SK-N-SH treated with all-trans-retinoic acid at 6 μM for 48 hours (cell line): ENCODE results near the gene MBNL3.

ENCODE experiments used
- ATAC-seq: fragments of 200-7000 bp; cut with Tn5 transposase; 3 replicates; pipeline ENCODE4 v1.9.1; 2020; ENCODE audit warnings: mild to moderate bottlenecking, moderate library complexity
- ARNTL ChIP-seq: fragments of 450-650 bp; formaldehyde crosslinking; IDR thresholded peaks from 2 replicates; pipeline ENCODE4 v1.5.0; 2020; ENCODE audit warnings: low read depth, mild to moderate bottlenecking, moderate library complexity, borderline replicate concordance
- BACH2 ChIP-seq: fragments of 250-450 bp; sonication (Bioruptor Pico); IDR thresholded peaks from 2 replicates; pipeline ENCODE4 v1.9.0; 2021; ENCODE audit warnings: mild to moderate bottlenecking, borderline replicate concordance
- CREB5 ChIP-seq: fragments of 250-450 bp; sonication (Bioruptor Pico); IDR thresholded peaks from 2 replicates; pipeline ENCODE4 v1.5.1; 2020; ENCODE audit warnings: low read depth, mild to moderate bottlenecking, moderate library complexity
- CSDC2 ChIP-seq: fragments of 250-450 bp; sonication (Bioruptor Pico); IDR thresholded peaks from 2 replicates; pipeline ENCODE4 v1.5.0; 2020; ENCODE audit warnings: mild to moderate bottlenecking, moderate library complexity
- CSRNP3 ChIP-seq: fragments of 250-450 bp; sonication (Bioruptor Pico); IDR thresholded peaks from 2 replicates; pipeline ENCODE4 v1.5.1; 2021; ENCODE audit warnings: mild to moderate bottlenecking, moderate library complexity
- ESRRG ChIP-seq: fragments of 250-450 bp; sonication (Bioruptor Pico); IDR thresholded peaks from 2 replicates; pipeline ENCODE4 v1.6.1; 2021; ENCODE audit warnings: mild to moderate bottlenecking
- GLIS3 ChIP-seq: fragments of 250-450 bp; sonication (Bioruptor Pico); IDR thresholded peaks from 2 replicates; pipeline ENCODE4 v1.5.0; 2020; ENCODE audit warnings: mild to moderate bottlenecking, moderate library complexity
- ISL1 ChIP-seq: fragments of 250-450 bp; sonication (Bioruptor Pico); IDR thresholded peaks from 2 replicates; pipeline ENCODE4 v2.1.2; 2022; ENCODE audit warnings: mild to moderate bottlenecking, moderate library complexity
- OSR1 ChIP-seq: fragments of 250-450 bp; sonication (Bioruptor Pico); IDR thresholded peaks from 2 replicates; pipeline ENCODE4 v1.8.0; 2022; ENCODE audit warnings: moderate library complexity, mild to moderate bottlenecking, inconsistent platforms
- PATZ1 ChIP-seq: fragments of 250-450 bp; sonication (Bioruptor Pico); IDR thresholded peaks from 2 replicates; pipeline ENCODE4 v1.8.0; 2020; ENCODE audit warnings: mild to moderate bottlenecking, moderate library complexity, borderline replicate concordance
- PPARA ChIP-seq: fragments of 250-450 bp; sonication (Bioruptor Pico); IDR thresholded peaks from 2 replicates; pipeline ENCODE4 v1.5.0; 2020; ENCODE audit warnings: mild to moderate bottlenecking, borderline replicate concordance
- RARB ChIP-seq: fragments of 250-450 bp; sonication (Bioruptor Pico); IDR thresholded peaks from 2 replicates; pipeline ENCODE4 v1.8.0; 2021; ENCODE audit warnings: mild to moderate bottlenecking, moderate library complexity
- SNAI2 ChIP-seq: fragments of 250-450 bp; sonication (Bioruptor Pico); IDR thresholded peaks from 2 replicates; pipeline ENCODE4 v1.5.0; 2020; ENCODE audit warnings: mild to moderate bottlenecking, moderate library complexity
- TCF4 ChIP-seq: fragments of 250-450 bp; sonication (Bioruptor Pico); IDR thresholded peaks from 2 replicates; pipeline ENCODE4 v1.8.0; 2021; ENCODE audit warnings: mild to moderate bottlenecking, moderate library complexity, borderline replicate concordance
- ZC3H10 ChIP-seq: fragments of 250-450 bp; sonication (Bioruptor Pico); IDR thresholded peaks from 2 replicates; pipeline ENCODE4 v1.5.1; 2021; ENCODE audit warnings: mild to moderate bottlenecking, moderate library complexity
- ZFP3 ChIP-seq: fragments of 250-450 bp; sonication (Bioruptor Pico); IDR thresholded peaks from 2 replicates; pipeline ENCODE4 v1.5.0; 2020; ENCODE audit warnings: mild to moderate bottlenecking, moderate library complexity
- ZFP30 ChIP-seq: fragments of 450-650 bp; formaldehyde crosslinking; IDR thresholded peaks from 2 replicates; pipeline ENCODE4 v1.5.0; 2022; ENCODE audit warnings: mild to moderate bottlenecking, moderate library complexity
- ZNF565 ChIP-seq: fragments of 450-650 bp; formaldehyde crosslinking; conservative IDR thresholded peaks from 2 replicates; pipeline ENCODE4 v1.5.0; 2020; ENCODE audit warnings: low read depth, mild to moderate bottlenecking, moderate library complexity
- ZNF70 ChIP-seq: fragments of 450-650 bp; formaldehyde crosslinking; IDR thresholded peaks from 2 replicates; pipeline ENCODE4 v1.5.0; 2020; ENCODE audit warnings: mild to moderate bottlenecking, moderate library complexity
- ZNF8 ChIP-seq: fragments of 450-650 bp; formaldehyde crosslinking; IDR thresholded peaks from 2 replicates; pipeline ENCODE4 v1.5.0; 2020; ENCODE audit warnings: mild to moderate bottlenecking, moderate library complexity

The MBNL3 gene

GRCh38 chrX:132470831-132471230, 18.0 kb downstream of the MBNL3 start:
- TF ChIP-seq SNAI2 (CRISPR knock-in tag), result no peak
- TF ChIP-seq BACH2 (CRISPR knock-in tag), result no peak
- TF ChIP-seq OSR1 (CRISPR knock-in tag), result no peak
- TF ChIP-seq CREB5, result no peak
- TF ChIP-seq GLIS3 (CRISPR knock-in tag), result no peak
- TF ChIP-seq ISL1 (CRISPR knock-in tag), result no peak
- no peak for TF ChIP-seq ZNF565 (CRISPR knock-in tag)
- TF ChIP-seq TCF4 (CRISPR knock-in tag), result no peak
- no peak for TF ChIP-seq ZFP30 (CRISPR knock-in tag)
- TF ChIP-seq ARNTL (CRISPR knock-in tag), result no peak
- no peak for ATAC-seq

GRCh38 chrX:132470179-132470578, 18.7 kb downstream of the MBNL3 start:
- ATAC-seq, result no peak
- TF ChIP-seq ZNF8 (CRISPR knock-in tag) (no peak), CSDC2 (CRISPR knock-in tag) (no peak), PPARA (CRISPR knock-in tag) (no peak)
- TF ChIP-seq, all 23 proteins: peak for 0

GRCh38 chrX:132468454-132468853, 20.4 kb downstream of the MBNL3 start:
- no peak for ATAC-seq
- TF ChIP-seq SNAI2 (CRISPR knock-in tag), result no peak
- TF ChIP-seq CSDC2 (CRISPR knock-in tag), result no peak
- TF ChIP-seq ZFP30 (CRISPR knock-in tag), result no peak
- no peak for TF ChIP-seq CREB5
- TF ChIP-seq ZNF8 (CRISPR knock-in tag), result no peak
- TF ChIP-seq ESRRG (CRISPR knock-in tag), result no peak
- no peak for TF ChIP-seq ARNTL (CRISPR knock-in tag)
- no peak for TF ChIP-seq PATZ1
- no peak for TF ChIP-seq GLIS3 (CRISPR knock-in tag)
- no peak for TF ChIP-seq PPARA (CRISPR knock-in tag)
- TF ChIP-seq OSR1 (CRISPR knock-in tag), result no peak
- no peak for TF ChIP-seq RARB
- TF ChIP-seq CSRNP3 (CRISPR knock-in tag), result no peak

GRCh38 chrX:132467989-132468388, 20.8 kb downstream of the MBNL3 start:
- TF ChIP-seq PPARA (CRISPR knock-in tag) (no peak), CSDC2 (CRISPR knock-in tag) (no peak), ZNF70 (no peak), CSRNP3 (CRISPR knock-in tag) (no peak), ESRRG (CRISPR knock-in tag) (no peak), ZC3H10 (no peak), ZFP30 (CRISPR knock-in tag) (no peak), ZNF565 (CRISPR knock-in tag) (no peak), ZFP3 (CRISPR knock-in tag) (no peak), BACH2 (CRISPR knock-in tag) (no peak), TCF4 (CRISPR knock-in tag) (no peak), SNAI2 (CRISPR knock-in tag) (no peak), CREB5 (no peak), RARB (no peak), PATZ1 (no peak), ISL1 (CRISPR knock-in tag) (no peak)
- no peak for ATAC-seq
